Measurements from ENCODE around the gene GBGT1.

GBGT1 gene

DNA sequence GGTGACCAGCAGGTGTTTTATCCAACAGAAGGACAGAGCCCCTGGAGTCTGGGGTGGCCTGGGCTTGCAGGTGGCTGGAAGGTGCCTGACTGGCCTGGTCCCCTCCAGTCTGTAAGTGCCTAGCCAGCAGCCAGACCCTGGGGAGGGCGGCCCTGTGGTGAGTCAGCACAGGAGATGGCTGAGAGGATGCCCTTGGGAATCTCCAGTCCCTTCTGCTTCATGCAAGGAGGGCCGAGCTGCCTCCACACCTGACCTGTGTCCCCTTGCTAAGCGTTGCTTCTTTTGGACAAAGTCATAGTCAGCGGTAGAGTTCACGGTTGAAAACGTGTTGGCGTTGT is 25.1 kb upstream of the GBGT1 start:
- DNase-seq: no peak
- H3K27ac ChIP-seq (ENCODE audit: low read length): no peak overlapping the region
- H3K27me3 ChIP-seq (ENCODE audit: insufficient read depth, low read length, poor library complexity): peaks cover 3% of the 10 kb centered on the region
- H3K4me1 ChIP-seq (ENCODE audit: insufficient read depth, low read length): peaks cover 6% of the 10 kb centered on the region; the same call in 1 of the 2 replicates
- H3K4me2 ChIP-seq (ENCODE audit: insufficient read depth, low read length): no peak overlapping the region
- no peak overlapping the region for H2AFZ ChIP-seq (ENCODE audit: low read depth, low read length)
- no peak overlapping the region for H3K9ac ChIP-seq (ENCODE audit: low read depth, low read length)
- ATAC-seq (ENCODE audit: insufficient read depth, low read depth): no peak
- no peaks in the 10 kb centered on the region for H4K20me1 ChIP-seq (ENCODE audit: insufficient read depth, low read length)
- H3K9me3 ChIP-seq (ENCODE audit: insufficient read depth, low read length, severe bottlenecking): no peaks in the 10 kb centered on the region
- no peaks in the 10 kb centered on the region for H3K36me3 ChIP-seq (ENCODE audit: insufficient read depth, low read length)
- H3K79me2 ChIP-seq (ENCODE audit: insufficient read depth, low read length): no peaks in the 10 kb centered on the region
- no peak overlapping the region for H3K4me3 ChIP-seq (ENCODE audit: low read depth in 1 of 2, low read length in 2 of 2)
- TF ChIP-seq, protein P1, sequence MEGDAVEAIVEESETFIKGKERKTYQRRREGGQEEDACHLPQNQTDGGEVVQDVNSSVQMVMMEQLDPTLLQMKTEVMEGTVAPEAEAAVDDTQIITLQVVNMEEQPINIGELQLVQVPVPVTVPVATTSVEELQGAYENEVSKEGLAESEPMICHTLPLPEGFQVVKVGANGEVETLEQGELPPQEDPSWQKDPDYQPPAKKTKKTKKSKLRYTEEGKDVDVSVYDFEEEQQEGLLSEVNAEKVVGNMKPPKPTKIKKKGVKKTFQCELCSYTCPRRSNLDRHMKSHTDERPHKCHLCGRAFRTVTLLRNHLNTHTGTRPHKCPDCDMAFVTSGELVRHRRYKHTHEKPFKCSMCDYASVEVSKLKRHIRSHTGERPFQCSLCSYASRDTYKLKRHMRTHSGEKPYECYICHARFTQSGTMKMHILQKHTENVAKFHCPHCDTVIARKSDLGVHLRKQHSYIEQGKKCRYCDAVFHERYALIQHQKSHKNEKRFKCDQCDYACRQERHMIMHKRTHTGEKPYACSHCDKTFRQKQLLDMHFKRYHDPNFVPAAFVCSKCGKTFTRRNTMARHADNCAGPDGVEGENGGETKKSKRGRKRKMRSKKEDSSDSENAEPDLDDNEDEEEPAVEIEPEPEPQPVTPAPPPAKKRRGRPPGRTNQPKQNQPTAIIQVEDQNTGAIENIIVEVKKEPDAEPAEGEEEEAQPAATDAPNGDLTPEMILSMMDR (IDR thresholded peaks at IDR 0.05; ENCODE audit: borderline replicate concordance, extremely low read depth, low read length, poor library complexity, severe bottlenecking): no peak
- TF ChIP-seq EZH2 (IDR thresholded peaks at IDR 0.05; ENCODE audit: borderline replicate concordance, low read depth, low read length, severe bottlenecking): no peak

DNA sequence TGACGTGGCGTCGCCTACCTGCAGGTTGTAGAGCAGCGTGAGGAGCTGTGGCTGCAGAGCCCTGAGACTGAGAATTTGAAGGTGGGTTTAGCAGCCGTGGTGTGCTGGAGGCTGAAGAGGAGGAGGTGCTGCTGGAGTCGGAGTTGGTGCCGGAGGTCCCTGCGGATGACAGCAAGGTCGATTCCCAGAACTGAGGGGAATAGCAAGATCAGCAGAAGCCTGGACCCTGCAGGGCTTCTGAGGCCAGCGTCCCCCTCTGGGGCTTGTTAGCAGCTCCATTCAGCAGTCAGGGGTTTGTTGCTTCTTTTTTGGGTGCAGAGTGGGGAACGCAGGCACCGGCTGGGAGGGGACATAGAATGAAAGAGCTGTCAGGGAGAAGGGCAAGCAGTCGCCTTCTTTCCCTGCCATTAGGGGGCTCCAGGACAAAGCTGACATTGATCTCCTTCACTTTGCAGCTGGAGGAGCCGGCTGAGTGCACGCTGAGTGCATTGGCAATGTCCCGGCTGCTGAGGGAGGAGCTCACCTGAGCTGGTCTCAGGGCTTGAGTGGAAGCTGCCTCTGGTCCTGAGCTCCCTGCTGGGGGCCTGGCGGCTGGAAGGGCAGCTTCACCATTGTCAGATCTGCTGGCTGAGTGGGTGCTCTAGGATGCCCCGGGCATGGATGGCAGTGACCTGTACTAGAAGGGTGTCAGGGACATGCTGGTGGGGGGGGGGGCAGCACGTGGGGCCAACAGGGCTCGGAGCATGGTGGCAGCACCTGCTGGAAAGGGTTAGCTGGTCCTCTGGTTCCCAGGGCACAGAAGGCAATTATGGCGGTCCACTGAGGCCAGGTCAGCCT is 24.5 kb upstream of the GBGT1 start:
- peak; percentile 23 for DNase-seq

DNA sequence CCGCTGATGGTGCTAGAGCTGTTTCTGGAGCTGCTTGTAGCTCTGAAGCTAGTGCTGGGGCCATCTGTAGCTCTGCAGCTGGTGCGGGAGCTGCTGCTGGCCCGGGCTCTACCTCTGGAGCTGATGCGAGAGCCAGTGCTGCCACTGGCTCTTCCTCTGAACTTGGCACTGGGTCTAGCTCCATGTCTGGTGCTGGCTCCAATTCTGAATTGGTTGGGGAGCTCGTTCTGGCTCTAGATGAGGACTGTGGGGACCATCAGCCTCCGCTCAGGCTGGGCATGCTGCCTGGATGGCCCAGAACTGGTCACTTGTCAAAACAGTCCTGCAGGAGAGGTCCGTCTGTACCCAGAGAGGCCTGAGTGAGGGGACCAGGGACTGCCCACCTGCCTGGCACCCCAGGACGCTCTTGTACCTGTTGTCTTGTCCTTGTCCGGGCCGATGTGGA is 23.9 kb upstream of the GBGT1 start:
- Histone ChIP-seq H3K4me2 (ENCODE audit: insufficient read depth, low read length) (no peak overlapping the region), H3K4me1 (ENCODE audit: insufficient read depth, low read length) (peaks cover 6% of the 10 kb centered on the region; the same call in 1 of the 2 replicates), H3K36me3 (ENCODE audit: insufficient read depth, low read length) (no peaks in the 10 kb centered on the region), H3K9ac (ENCODE audit: low read depth, low read length) (no peak overlapping the region), H3K9me3 (ENCODE audit: insufficient read depth, low read length, severe bottlenecking) (no peaks in the 10 kb centered on the region), H4K20me1 (ENCODE audit: insufficient read depth, low read length) (no peaks in the 10 kb centered on the region), H3K79me2 (ENCODE audit: insufficient read depth, low read length) (no peaks in the 10 kb centered on the region), H3K27me3 (ENCODE audit: insufficient read depth, low read length, poor library complexity) (peaks cover 3% of the 10 kb centered on the region), H3K27ac (ENCODE audit: low read length) (no peak overlapping the region), H2AFZ (ENCODE audit: low read depth, low read length) (no peak overlapping the region), H3K4me3 (ENCODE audit: low read depth in 1 of 2, low read length in 2 of 2) (no peak overlapping the region)
- ATAC-seq (ENCODE audit: insufficient read depth, low read depth) (no peak), DNase-seq (no peak)
- TF ChIP-seq, protein P1 (IDR thresholded peaks at IDR 0.05; ENCODE audit: borderline replicate concordance, extremely low read depth, low read length, poor library complexity, severe bottlenecking): no peak
- no peak for TF ChIP-seq EZH2 (IDR thresholded peaks at IDR 0.05; ENCODE audit: borderline replicate concordance, low read depth, low read length, severe bottlenecking)

More for the DNA sequence above, 24.5 kb upstream of the GBGT1 start:
- Histone ChIP-seq H3K4me3 (ENCODE audit: low read depth in 1 of 2, low read length in 2 of 2) (no peak overlapping the region), H3K27me3 (ENCODE audit: insufficient read depth, low read length, poor library complexity) (peaks cover 3% of the 10 kb centered on the region), H3K36me3 (ENCODE audit: insufficient read depth, low read length) (no peaks in the 10 kb centered on the region), H3K79me2 (ENCODE audit: insufficient read depth, low read length) (no peaks in the 10 kb centered on the region), H3K4me2 (ENCODE audit: insufficient read depth, low read length) (no peak overlapping the region), H3K9ac (ENCODE audit: low read depth, low read length) (no peak overlapping the region), H2AFZ (ENCODE audit: low read depth, low read length) (no peak overlapping the region), H3K9me3 (ENCODE audit: insufficient read depth, low read length, severe bottlenecking) (no peaks in the 10 kb centered on the region), H3K4me1 (ENCODE audit: insufficient read depth, low read length) (peaks cover 6% of the 10 kb centered on the region; the same call in 1 of the 2 replicates), H4K20me1 (ENCODE audit: insufficient read depth, low read length) (no peaks in the 10 kb centered on the region), H3K27ac (ENCODE audit: low read length) (no peak overlapping the region)
- TF ChIP-seq EZH2 (IDR thresholded peaks at IDR 0.05; ENCODE audit: borderline replicate concordance, low read depth, low read length, severe bottlenecking): no peak
- TF ChIP-seq, protein P1 (IDR thresholded peaks at IDR 0.05; ENCODE audit: borderline replicate concordance, extremely low read depth, low read length, poor library complexity, severe bottlenecking): peak; percentile 43
- ATAC-seq (ENCODE audit: insufficient read depth, low read depth): no peak; the same call in 2 of the 3 replicates

All from DND-41 (cell line).